HG03039 (cell line): Measurements from ENCODE around the gene MEP1A.
"Not testable (repeated sequence)": the region's sequence is repeated elsewhere in the genome, so short reads cannot be mapped to it uniquely, and the experiment has no call there.

Experiments used
- ATAC-seq: cut with Tn5 transposase; IDR thresholded peaks from one replicate; pipeline ENCODE4 v1.9.1; 2021; ENCODE audit warnings: mild to moderate bottlenecking, moderate library complexity; ENCODE audit not compliant: unreplicated experiment

Gene MEP1A, protein sequence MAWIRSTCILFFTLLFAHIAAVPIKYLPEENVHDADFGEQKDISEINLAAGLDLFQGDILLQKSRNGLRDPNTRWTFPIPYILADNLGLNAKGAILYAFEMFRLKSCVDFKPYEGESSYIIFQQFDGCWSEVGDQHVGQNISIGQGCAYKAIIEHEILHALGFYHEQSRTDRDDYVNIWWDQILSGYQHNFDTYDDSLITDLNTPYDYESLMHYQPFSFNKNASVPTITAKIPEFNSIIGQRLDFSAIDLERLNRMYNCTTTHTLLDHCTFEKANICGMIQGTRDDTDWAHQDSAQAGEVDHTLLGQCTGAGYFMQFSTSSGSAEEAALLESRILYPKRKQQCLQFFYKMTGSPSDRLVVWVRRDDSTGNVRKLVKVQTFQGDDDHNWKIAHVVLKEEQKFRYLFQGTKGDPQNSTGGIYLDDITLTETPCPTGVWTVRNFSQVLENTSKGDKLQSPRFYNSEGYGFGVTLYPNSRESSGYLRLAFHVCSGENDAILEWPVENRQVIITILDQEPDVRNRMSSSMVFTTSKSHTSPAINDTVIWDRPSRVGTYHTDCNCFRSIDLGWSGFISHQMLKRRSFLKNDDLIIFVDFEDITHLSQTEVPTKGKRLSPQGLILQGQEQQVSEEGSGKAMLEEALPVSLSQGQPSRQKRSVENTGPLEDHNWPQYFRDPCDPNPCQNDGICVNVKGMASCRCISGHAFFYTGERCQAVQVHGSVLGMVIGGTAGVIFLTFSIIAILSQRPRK

GRCh38 chr6:46793138-46793537 is at the start of gene MEP1A:
Gene MEP1A, plus strand, starts transcription at chr6:46793389. Its CDS starts 10 bp downstream, at chr6:46793399.
- ATAC-seq = no peak

DNA sequence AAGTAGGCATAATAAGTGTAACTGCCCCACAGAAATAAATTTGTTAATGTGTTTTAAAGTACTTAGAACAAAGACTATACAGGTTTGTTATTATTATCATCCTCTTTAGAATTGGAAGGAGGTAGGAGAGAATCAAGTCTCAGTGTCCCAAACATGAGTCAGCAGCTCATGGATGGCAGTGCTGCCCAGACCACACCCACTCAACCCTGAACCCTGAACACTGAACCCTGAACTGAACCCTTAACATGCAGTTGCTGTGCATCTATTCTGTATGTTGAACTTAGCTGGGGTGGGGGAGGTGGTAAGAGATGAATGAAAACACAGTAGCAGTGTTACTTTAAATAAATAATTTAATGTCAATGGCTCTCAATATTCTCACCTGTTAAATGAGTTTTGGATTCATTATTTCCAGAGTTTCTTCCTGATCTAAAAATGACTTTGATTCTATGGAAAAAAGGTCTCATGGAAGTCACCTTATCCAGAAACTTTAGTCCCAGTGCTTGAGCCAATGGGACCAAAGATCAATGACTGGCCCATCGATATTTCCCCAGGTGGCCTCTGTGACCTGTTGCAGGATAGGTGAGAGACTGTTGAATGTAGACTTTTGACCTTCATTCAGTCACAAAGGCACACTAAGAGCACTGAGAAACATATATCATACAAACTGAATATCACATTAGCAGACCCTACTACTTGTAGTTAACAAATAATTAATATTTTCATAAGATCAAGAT is 49.6 kb upstream of the MEP1A start:
- no peak for ATAC-seq

DNA sequence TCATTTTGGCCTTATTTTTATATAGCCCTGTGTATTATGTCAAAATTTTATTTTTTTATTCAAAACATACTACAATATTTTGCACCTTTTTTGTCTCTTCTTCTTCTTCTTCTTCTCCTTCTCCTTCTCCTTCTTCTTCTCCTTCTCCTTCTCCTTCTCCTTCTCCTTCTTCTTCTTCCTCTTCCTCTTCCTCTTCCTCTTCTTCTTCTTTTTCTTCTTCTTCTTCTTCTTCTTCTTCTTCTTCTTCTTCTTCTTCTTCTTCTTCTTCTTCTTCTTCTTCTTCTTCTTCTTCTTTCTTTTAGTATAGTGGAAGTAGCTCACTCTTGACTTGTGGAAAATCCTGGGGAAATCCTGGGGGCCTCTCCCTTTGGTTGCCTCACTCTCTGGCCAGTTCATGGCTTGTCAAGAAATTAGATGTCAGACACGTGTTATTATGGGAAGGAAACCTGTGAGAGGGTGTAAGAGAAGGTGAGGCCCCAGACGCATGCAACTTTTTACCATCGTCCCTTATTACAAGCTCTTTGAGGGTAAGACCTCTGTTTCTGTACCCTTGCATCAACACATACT is 48.9 kb upstream of the MEP1A start:
- ATAC-seq = not testable (repeated sequence)

DNA sequence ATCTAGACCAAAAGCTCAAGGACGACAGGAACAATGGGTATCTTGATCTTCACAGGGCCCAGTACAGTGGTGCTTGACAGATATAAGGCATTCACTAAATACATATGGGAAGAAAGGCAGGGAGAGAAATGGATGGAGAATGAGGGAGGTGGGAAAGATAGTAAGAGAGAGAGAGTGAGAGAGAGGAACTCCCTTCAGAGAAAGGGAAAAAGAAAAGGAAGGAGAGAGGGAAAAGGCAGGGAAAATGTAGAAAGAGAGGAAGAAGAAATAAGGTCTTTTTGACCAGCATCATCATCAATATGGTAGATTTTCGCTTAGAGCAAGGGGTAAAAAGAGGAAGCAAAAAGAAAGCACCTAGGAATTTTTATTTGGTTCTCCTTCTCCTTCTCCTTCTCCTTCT is 47.2 kb upstream of the MEP1A start:
- no peak for ATAC-seq

DNA sequence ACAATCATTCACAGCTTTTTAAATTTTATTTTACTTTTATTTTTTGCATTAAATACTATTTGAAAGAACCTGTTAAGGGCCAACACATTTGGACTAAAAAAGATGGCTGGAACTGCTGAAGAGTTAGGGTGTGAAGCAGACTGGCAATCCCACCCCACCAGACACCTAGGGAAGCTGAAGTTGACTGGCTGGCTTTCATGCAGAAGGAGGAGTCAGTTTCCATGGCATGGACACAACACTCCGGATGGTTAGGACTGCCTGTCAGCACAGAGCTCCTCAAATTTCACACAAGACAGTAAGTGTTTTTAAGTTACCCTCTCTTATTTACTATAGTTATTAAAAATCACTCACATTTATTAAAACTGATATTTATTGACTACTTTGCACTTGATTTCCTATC is 46.5 kb upstream of the MEP1A start, which contains the start of gene ANKRD66:
ANKRD66 (plus strand) TSS at position 238 of the 400 bp plus-strand sequence. CDS start 5,016 bp downstream, outside the sequence.
- ATAC-seq = no peak

- ATAC-seq = no peak
Observed at GRCh38 chr6:46748940-46749503, 44.2 kb upstream of the MEP1A start.

- no peak for ATAC-seq
Observed at GRCh38 chr6:46749731-46750130, 43.5 kb upstream of the MEP1A start.

GRCh38 chr6:46751658-46752057 is 41.5 kb upstream of the MEP1A start:
- no peak for ATAC-seq

- ATAC-seq = no peak
Observed at GRCh38 chr6:46755865-46756264, 37.3 kb upstream of the MEP1A start.

DNA sequence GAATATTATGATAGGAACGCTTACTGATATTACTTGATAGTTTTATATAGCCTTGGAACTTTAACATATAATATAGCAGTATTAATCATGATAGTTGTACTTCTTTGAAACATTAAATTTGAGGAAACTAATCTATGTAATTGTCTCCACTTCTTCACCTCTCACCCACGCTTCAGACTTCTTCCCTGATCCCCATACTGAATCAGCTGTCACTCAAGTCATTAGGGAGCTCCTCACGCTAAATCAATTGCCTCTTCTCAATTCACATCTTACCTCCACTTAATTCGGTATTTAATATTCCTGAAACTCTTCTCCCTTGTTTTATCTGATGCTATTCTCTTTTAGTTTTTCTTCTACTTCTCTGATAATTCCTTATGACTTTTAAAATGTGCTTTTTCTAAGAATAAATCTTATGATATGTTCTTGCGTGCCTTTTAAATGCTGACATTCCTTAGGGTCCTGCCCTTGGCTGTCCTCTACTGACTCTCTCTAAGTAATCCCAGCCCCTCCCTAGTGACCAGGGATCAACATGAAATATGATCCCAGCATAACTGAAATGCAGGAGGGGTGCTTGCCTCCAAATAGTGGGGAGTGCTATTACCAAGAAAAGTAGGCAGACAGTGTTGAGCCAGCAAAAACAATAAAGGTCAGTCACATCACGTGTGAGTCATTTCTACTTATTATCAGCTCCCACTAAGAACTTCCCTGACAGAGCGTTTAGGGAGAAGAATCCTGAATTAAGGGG is 36.5 kb upstream of the MEP1A start:
- no peak for ATAC-seq

DNA sequence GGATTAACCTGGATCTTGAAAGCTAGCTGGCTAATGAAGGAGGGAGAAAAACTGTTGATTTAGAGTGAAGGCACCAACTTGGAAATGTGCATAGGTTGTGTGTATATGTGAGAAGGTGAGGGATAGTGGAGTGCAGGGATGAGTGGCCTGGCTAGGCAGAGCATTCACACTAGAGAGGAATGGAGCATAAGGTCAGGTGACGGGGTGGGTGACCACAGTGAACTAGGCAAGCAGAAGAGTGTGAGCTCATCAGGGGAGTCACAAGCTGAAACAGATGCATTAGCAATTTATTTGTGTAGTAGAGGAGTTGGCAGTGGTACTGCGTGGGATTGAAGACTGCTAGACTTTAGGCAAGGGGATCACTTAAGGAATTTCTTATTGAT is 36.0 kb upstream of the MEP1A start:
- no peak for ATAC-seq

- ATAC-seq = no peak
Observed at GRCh38 chr6:46758960-46759753, 34.0 kb upstream of the MEP1A start.

DNA sequence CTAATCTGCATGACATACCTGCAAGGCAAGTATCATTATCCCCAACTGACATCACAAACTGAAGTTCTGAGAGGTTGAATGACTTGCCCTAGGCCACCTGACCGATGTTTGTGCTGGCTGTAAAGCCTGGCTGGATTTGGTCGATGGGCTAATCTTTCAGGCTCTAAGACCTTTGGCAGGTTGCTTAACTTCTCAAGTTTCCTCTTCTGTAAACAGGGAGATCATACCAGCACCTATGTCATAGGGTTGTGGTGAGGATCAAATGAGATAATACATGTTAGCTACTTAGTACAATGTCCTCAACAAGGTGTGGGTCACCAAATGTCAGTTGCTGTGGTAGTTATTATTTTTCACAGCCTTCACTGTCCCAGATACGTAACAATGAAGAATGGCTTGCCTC is 32.3 kb upstream of the MEP1A start:
- no peak for ATAC-seq

DNA sequence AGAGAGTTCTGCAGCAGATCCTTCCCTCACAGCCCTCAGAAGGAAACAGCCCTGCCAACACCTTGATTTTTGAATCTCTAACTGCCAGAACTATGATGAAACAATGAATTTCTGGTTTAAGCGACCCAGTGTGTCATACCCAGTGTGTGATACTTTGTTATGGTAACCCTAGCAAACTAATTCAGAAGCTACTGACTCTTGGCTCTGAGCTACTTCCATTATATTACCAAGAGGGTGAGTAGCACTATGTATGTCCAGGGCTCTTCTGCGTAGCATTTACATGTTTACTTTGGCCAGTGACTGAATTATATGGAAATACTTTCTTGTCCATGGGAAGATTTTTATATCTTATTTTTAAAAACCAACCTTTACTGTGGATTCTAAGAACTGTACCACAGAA is 29.7 kb upstream of the MEP1A start:
- no peak for ATAC-seq

- ATAC-seq = not testable (repeated sequence)
Observed at GRCh38 chr6:46764280-46764679, 28.9 kb upstream of the MEP1A start.

DNA sequence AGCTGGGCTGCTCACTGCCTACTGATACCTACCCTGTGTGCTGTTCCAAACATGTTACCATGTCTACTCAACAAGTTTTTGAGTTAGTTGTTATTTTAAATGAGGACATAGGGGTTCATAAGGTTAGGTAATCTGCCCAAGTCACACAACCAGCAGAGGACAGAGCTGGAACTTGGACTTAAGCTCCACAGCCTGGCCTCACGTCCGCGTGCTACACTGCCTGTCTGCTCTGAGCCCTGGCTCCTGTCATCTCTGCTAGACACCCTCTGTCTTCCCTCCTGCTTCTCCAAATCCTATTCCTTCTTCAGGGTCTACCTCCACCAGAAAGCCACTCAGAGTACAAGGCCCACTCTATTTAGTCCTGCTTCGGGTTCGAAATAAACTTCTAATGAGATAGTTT is 28.2 kb upstream of the MEP1A start:
- ATAC-seq = no peak

GRCh38 chr6:46772016-46772415 is 21.2 kb upstream of the MEP1A start:
- no peak for ATAC-seq

DNA sequence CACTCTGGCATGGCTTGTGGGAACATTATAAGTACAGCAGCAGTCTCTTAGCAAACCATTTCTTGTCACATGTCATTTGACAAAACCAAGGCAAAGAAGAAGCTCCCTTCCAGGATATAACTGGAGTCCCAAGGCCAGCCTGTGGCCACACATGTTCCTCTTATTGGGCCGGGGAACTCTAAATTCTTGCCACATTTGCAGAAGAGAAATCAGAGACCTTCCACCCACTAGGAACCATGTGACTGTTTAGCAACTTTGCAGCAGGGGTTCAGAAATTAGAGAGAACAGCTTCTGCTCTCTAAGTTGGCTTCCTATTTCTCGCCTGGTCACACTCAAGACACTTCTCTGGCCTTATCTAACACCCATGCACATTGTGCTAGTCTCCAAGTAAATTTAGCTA is 20.4 kb upstream of the MEP1A start:
- peak; percentile 48 for ATAC-seq

- ATAC-seq = peak; percentile 22
Observed at GRCh38 chr6:46773201-46773855, 19.9 kb upstream of the MEP1A start.
